ENCODE data around the gene NLGN1.

Gene NLGN1

DNA sequence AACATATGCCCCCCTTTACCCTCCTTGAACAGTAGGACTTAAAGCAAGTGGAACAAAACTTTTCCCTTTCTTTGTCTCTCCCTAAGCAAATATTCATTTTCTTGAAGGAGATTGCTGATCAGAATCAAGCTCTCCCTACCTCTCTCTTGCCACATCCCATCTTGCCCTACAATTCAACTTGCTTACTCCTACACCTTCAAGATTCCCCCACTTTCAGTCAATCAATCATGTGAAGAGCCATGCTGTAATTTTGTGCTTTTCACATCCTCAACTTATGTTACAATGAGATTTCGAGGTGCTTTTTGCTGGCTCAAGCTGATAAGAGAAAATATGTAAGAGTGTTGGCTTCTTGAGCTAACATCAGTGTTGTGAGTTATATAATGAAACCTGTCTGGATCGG, 662.9 kb downstream of the NLGN1 start:
- Histone ChIP-seq H3K36me3 (ENCODE audit: insufficient read depth, low read length) (no peaks in the 10 kb centered on the region), H3K27me3 (ENCODE audit: control insufficient read depth in 1 of 2, insufficient read depth in 2 of 2, low read length in 2 of 2) (no peaks in the 10 kb centered on the region), H3K9me3 (ENCODE audit: low read length) (peaks cover 2% of the 10 kb centered on the region), H3K27ac (ENCODE audit: low read depth, low read length) (no peak overlapping the region), H3K4me3 (ENCODE audit: low read depth in 1 of 2, low read length in 2 of 2) (no peak overlapping the region), H3K9ac (ENCODE audit: low read length) (no peak overlapping the region), H3K4me1 (ENCODE audit: insufficient read depth, low read length) (no peaks in the 10 kb centered on the region)

- Histone ChIP-seq H3K27me3 (ENCODE audit: control insufficient read depth in 1 of 2, insufficient read depth in 2 of 2, low read length in 2 of 2) (no peaks in the 10 kb centered on the region), H3K9ac (ENCODE audit: low read length) (no peak overlapping the region), H3K4me3 (ENCODE audit: low read depth in 1 of 2, low read length in 2 of 2) (no peak overlapping the region), H3K36me3 (ENCODE audit: insufficient read depth, low read length) (no peaks in the 10 kb centered on the region), H3K4me1 (ENCODE audit: insufficient read depth, low read length) (no peaks in the 10 kb centered on the region), H3K27ac (ENCODE audit: low read depth, low read length) (no peak overlapping the region), H3K9me3 (ENCODE audit: low read length) (peaks cover 4% of the 10 kb centered on the region)
These were observed 663.6 kb downstream of the NLGN1 start for GRCh38 chr3:174061162-174061561.

- Histone ChIP-seq H3K4me1 (ENCODE audit: insufficient read depth, low read length) (no peaks in the 10 kb centered on the region), H3K9ac (ENCODE audit: low read length) (no peak overlapping the region), H3K4me3 (ENCODE audit: low read depth in 1 of 2, low read length in 2 of 2) (no peak overlapping the region), H3K27ac (ENCODE audit: low read depth, low read length) (no peak overlapping the region), H3K27me3 (ENCODE audit: control insufficient read depth in 1 of 2, insufficient read depth in 2 of 2, low read length in 2 of 2) (no peaks in the 10 kb centered on the region), H3K9me3 (ENCODE audit: low read length) (peaks cover 4% of the 10 kb centered on the region), H3K36me3 (ENCODE audit: insufficient read depth, low read length) (no peaks in the 10 kb centered on the region)
These were observed 664.2 kb downstream of the NLGN1 start for GRCh38 chr3:174061731-174062130.

DNA sequence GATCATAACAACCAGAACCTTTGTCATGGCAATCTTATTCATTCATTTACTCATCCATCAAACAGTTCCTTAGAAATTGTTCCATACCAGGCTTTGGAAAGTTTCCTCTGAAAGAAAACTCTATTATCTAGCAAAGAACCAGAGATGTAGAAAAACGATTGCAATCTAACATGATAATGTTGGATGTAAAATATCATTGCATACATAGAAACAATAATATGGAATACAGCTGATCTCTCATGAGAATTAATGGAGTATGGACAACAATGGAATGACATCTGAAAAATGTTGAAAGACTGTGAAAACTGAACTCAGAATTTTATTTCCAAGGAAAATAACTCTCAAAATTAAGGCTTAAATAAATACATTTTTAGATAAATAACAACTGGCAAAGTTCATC, 665.4 kb downstream of the NLGN1 start:
- peaks cover 4% of the 10 kb centered on the region for H3K9me3 ChIP-seq (ENCODE audit: low read length)
- H3K4me3 ChIP-seq (ENCODE audit: low read depth in 1 of 2, low read length in 2 of 2) = no peak overlapping the region
- no peak overlapping the region for H3K27ac ChIP-seq (ENCODE audit: low read depth, low read length)
- H3K27me3 ChIP-seq (ENCODE audit: control insufficient read depth in 1 of 2, insufficient read depth in 2 of 2, low read length in 2 of 2) = no peaks in the 10 kb centered on the region
- no peaks in the 10 kb centered on the region for H3K36me3 ChIP-seq (ENCODE audit: insufficient read depth, low read length)
- H3K9ac ChIP-seq (ENCODE audit: low read length) = no peak overlapping the region
- no peaks in the 10 kb centered on the region for H3K4me1 ChIP-seq (ENCODE audit: insufficient read depth, low read length)

DNA sequence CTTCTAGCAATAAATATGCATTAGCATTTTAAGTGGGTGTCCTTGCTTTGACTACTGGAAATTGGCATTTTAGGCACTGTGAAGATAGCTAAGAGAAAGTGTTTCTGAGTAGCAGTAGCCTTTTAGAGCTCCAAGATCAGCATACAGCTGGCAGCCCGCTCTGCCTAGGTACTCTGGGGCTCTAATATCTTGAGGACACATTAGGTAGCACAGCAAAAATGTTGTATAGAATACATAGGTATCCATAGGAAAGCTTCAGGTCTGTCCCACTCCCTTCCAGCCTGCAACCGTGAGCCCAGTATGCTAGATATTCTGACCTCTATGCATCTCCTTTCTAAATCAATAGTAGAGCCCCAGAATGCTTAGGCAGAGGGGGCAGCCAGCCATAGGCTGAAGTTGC, 670.5 kb downstream of the NLGN1 start:
- Histone ChIP-seq H3K4me3 (ENCODE audit: low read depth in 1 of 2, low read length in 2 of 2) (no peak overlapping the region), H3K9me3 (ENCODE audit: low read length) (peaks cover 4% of the 10 kb centered on the region), H3K4me1 (ENCODE audit: insufficient read depth, low read length) (no peaks in the 10 kb centered on the region), H3K27me3 (ENCODE audit: control insufficient read depth in 1 of 2, insufficient read depth in 2 of 2, low read length in 2 of 2) (no peaks in the 10 kb centered on the region), H3K9ac (ENCODE audit: low read length) (no peak overlapping the region), H3K27ac (ENCODE audit: low read depth, low read length) (no peak overlapping the region), H3K36me3 (ENCODE audit: insufficient read depth, low read length) (no peaks in the 10 kb centered on the region)

DNA sequence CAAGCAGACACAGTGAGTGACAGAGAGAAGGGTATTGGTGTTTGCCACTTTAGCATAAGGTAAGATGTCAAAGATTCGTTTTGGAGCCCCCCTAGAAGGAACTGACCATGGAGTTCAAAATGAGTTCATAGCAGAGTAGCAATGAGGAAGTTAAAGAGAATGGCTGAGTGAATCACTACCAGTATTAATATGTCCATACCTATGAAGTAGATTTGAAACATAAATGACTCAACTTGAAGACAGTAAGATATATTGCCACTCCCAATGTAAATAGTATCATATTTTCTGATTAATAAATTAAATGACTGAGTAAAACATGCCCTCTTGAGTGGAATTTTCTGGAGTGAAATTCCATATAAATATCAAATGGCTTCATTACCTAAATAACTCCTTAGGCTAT, 675.1 kb downstream of the NLGN1 start:
- no peaks in the 10 kb centered on the region for H3K27me3 ChIP-seq (ENCODE audit: control insufficient read depth in 1 of 2, insufficient read depth in 2 of 2, low read length in 2 of 2)
- no peak overlapping the region for H3K9ac ChIP-seq (ENCODE audit: low read length)
- H3K4me3 ChIP-seq (ENCODE audit: low read depth in 1 of 2, low read length in 2 of 2) = no peak overlapping the region
- no peaks in the 10 kb centered on the region for H3K9me3 ChIP-seq (ENCODE audit: low read length)
- H3K27ac ChIP-seq (ENCODE audit: low read depth, low read length) = no peak overlapping the region
- H3K4me1 ChIP-seq (ENCODE audit: insufficient read depth, low read length) = no peaks in the 10 kb centered on the region
- no peaks in the 10 kb centered on the region for H3K36me3 ChIP-seq (ENCODE audit: insufficient read depth, low read length)

- H3K27me3 ChIP-seq (ENCODE audit: control insufficient read depth in 1 of 2, insufficient read depth in 2 of 2, low read length in 2 of 2) = no peaks in the 10 kb centered on the region
- H3K4me3 ChIP-seq (ENCODE audit: low read depth in 1 of 2, low read length in 2 of 2) = no peak overlapping the region
- H3K4me1 ChIP-seq (ENCODE audit: insufficient read depth, low read length) = no peaks in the 10 kb centered on the region
- no peak overlapping the region for H3K9ac ChIP-seq (ENCODE audit: low read length)
- no peaks in the 10 kb centered on the region for H3K36me3 ChIP-seq (ENCODE audit: insufficient read depth, low read length)
- no peak overlapping the region for H3K27ac ChIP-seq (ENCODE audit: low read depth, low read length)
- no peaks in the 10 kb centered on the region for H3K9me3 ChIP-seq (ENCODE audit: low read length)
These were observed 686.2 kb downstream of the NLGN1 start for GRCh38 chr3:174083706-174084105.

DNA sequence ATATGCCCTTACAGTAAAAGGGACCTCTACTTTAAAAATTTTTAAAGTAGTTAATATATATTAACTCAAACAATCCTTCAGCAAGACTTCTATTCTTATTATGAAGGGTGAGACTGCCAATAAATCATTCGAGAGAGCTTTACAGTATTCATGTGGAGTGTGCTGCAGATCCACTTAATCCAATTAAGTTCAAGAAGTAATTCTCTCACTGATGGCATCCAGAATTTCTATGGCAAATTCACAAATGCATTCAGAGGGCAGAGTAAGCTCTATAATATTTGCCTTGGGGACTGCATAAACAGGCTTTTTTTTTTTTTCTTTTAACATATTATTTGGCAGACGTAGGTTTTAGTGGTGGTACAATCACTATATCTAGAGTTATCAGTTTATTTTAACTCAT, 692.0 kb downstream of the NLGN1 start:
- Histone ChIP-seq H3K4me1 (ENCODE audit: insufficient read depth, low read length) (peaks cover 12% of the 10 kb centered on the region), H3K27me3 (ENCODE audit: control insufficient read depth in 1 of 2, insufficient read depth in 2 of 2, low read length in 2 of 2) (no peaks in the 10 kb centered on the region), H3K9me3 (ENCODE audit: low read length) (no peaks in the 10 kb centered on the region), H3K9ac (ENCODE audit: low read length) (no peak overlapping the region), H3K27ac (ENCODE audit: low read depth, low read length) (no peak overlapping the region), H3K4me3 (ENCODE audit: low read depth in 1 of 2, low read length in 2 of 2) (no peak overlapping the region), H3K36me3 (ENCODE audit: insufficient read depth, low read length) (no peaks in the 10 kb centered on the region)

DNA sequence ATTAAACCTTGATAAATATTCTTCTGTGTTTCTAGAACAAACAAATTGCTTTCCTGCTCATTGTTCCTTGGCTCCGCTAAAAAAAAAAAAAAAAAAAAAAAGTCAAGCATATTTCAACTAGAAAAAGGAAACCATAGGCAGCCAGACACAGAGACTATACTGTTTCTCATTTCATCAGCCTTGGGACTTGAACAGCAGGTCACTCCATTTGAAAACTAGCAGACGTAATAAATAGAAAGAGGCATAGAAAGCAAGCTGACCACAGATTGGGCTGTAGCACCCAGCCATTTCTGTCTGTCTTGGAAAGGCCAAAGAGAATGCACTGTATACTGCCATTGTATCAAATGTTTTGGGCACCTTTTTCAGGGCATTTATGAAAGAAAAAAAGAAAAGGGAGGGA, 697.1 kb downstream of the NLGN1 start:
- H3K27me3 ChIP-seq (ENCODE audit: control insufficient read depth in 1 of 2, insufficient read depth in 2 of 2, low read length in 2 of 2) = no peaks in the 10 kb centered on the region
- H3K4me1 ChIP-seq (ENCODE audit: insufficient read depth, low read length) = peaks cover 12% of the 10 kb centered on the region
- no peak overlapping the region for H3K4me3 ChIP-seq (ENCODE audit: low read depth in 1 of 2, low read length in 2 of 2)
- H3K9ac ChIP-seq (ENCODE audit: low read length) = no peak overlapping the region
- no peaks in the 10 kb centered on the region for H3K9me3 ChIP-seq (ENCODE audit: low read length)
- no peak overlapping the region for H3K27ac ChIP-seq (ENCODE audit: low read depth, low read length)
- H3K36me3 ChIP-seq (ENCODE audit: insufficient read depth, low read length) = no peaks in the 10 kb centered on the region

DNA sequence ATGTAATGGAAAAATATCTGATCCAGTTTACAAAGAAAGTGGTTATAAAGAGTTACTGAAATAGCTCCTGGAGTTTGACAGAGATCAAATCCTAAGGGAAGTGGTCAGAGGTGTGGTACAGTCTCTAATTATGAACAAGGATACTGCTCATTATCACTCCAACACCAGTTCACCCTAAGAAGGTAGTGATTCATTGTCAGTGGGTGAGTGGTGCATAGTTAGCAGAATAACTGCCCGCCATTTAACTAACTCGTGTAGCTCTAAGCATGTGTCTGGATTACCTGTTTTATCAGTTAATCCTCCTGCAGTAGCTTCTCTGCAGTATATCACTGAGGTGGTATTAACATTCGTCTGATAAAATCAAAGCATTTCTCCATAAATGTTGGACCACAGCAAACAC, 700.1 kb downstream of the NLGN1 start:
- Histone ChIP-seq H3K4me1 (ENCODE audit: insufficient read depth, low read length) (no peaks in the 10 kb centered on the region), H3K4me3 (ENCODE audit: low read depth in 1 of 2, low read length in 2 of 2) (no peak overlapping the region), H3K9ac (ENCODE audit: low read length) (no peak overlapping the region), H3K9me3 (ENCODE audit: low read length) (no peaks in the 10 kb centered on the region), H3K27ac (ENCODE audit: low read depth, low read length) (no peak overlapping the region), H3K36me3 (ENCODE audit: insufficient read depth, low read length) (no peaks in the 10 kb centered on the region), H3K27me3 (ENCODE audit: control insufficient read depth in 1 of 2, insufficient read depth in 2 of 2, low read length in 2 of 2) (no peaks in the 10 kb centered on the region)

DNA sequence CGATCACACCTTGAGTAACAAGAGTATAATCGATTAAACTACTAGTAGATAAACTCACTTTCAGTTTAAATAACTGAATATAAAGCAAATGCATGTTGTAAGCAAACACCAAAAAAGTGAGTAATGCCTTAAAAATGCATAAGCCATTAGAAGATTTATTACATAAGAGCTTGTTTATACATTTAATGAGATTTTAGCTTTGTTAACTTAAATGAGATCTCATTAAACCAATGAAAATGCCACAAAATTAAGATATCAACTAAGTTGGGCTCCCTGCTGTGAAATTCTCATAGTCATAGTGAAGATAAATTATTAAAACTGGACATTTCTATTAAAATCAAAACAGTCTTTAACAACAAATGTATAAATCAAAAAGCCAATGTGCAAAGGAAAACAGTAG, 701.2 kb downstream of the NLGN1 start:
- H3K27ac ChIP-seq (ENCODE audit: low read depth, low read length) = no peak overlapping the region
- H3K9ac ChIP-seq (ENCODE audit: low read length) = no peak overlapping the region
- no peaks in the 10 kb centered on the region for H3K27me3 ChIP-seq (ENCODE audit: control insufficient read depth in 1 of 2, insufficient read depth in 2 of 2, low read length in 2 of 2)
- H3K4me3 ChIP-seq (ENCODE audit: low read depth in 1 of 2, low read length in 2 of 2) = no peak overlapping the region
- no peaks in the 10 kb centered on the region for H3K9me3 ChIP-seq (ENCODE audit: low read length)
- no peaks in the 10 kb centered on the region for H3K36me3 ChIP-seq (ENCODE audit: insufficient read depth, low read length)
- H3K4me1 ChIP-seq (ENCODE audit: insufficient read depth, low read length) = no peaks in the 10 kb centered on the region

DNA sequence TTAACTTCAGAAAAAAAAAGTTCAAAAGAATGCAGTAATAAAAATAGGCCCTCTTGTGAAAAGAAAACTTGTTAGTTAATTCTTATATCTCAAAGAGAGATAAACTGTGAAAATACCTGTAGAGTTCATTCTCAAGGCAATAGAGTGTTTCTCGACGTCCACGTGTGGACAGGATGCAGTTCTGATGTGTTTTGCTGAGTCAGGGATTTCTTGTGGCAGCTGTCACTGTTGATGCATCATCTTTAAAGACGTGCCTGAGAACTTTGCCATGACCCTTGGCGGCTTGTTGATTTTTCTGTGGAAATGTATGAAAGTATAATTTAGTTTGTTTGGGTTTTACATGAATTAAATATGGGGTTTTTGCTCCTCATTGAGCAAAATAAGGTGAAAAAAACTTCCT, 702.2 kb downstream of the NLGN1 start:
- no peaks in the 10 kb centered on the region for H3K9me3 ChIP-seq (ENCODE audit: low read length)
- H3K27me3 ChIP-seq (ENCODE audit: control insufficient read depth in 1 of 2, insufficient read depth in 2 of 2, low read length in 2 of 2) = no peaks in the 10 kb centered on the region
- no peak overlapping the region for H3K27ac ChIP-seq (ENCODE audit: low read depth, low read length)
- no peaks in the 10 kb centered on the region for H3K4me1 ChIP-seq (ENCODE audit: insufficient read depth, low read length)
- H3K36me3 ChIP-seq (ENCODE audit: insufficient read depth, low read length) = no peaks in the 10 kb centered on the region
- H3K9ac ChIP-seq (ENCODE audit: low read length) = no peak overlapping the region
- H3K4me3 ChIP-seq (ENCODE audit: low read depth in 1 of 2, low read length in 2 of 2) = no peak overlapping the region

Measured in muscle layer of colon (tissue), 2 donors.